Raji (cell line): Measurements from ENCODE around the gene RAD51B.

Source experiments
- POLR2A ChIP-seq: IDR thresholded peaks from 2 replicates; pipeline ENCODE4 v1.6.1; 2011; ENCODE audit warnings: low read depth, low read length, control low read depth; ENCODE audit not compliant: insufficient read depth

RAD51B gene

GRCh38 chr14:68441542-68441941 lies 622.0 kb downstream of the RAD51B start:
- TF ChIP-seq POLR2A = no peak

- no peak for TF ChIP-seq POLR2A
These were observed 623.5 kb downstream of the RAD51B start for GRCh38 chr14:68442828-68443629.

DNA sequence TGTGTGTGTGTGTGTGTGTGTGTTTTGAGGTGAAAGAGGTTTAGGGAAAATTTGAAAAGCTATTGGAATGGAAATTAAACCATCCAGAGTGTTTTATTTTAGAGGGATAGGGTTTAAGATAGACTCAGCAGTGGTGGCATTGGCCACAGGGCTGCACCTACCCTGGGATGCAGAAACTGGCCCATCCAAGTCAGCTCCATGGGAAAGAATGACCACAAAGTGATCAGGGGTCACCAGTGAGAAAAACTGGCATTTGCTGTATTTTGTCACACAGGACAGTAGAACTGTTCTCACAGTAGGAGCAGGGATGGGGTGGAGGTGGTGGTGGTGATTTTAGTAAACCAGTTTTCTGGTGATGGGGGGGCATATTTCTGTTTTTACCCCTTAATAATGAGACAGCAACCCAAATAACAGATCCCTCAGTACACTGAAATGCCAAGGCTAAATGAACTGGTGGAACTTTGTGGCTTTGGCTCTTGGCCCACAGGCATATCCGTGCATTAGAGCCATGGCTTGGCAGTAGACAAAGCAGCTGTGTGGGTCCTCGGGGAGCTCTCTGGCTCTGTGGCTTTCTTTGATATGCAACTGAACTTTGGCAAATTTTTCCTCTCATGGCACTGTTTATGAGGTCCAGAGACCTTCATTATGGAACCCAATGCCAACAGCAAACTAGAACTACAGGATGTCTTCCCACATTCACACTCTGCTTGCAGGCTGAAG lies 625.0 kb downstream of the RAD51B start:
- TF ChIP-seq POLR2A = no peak

DNA sequence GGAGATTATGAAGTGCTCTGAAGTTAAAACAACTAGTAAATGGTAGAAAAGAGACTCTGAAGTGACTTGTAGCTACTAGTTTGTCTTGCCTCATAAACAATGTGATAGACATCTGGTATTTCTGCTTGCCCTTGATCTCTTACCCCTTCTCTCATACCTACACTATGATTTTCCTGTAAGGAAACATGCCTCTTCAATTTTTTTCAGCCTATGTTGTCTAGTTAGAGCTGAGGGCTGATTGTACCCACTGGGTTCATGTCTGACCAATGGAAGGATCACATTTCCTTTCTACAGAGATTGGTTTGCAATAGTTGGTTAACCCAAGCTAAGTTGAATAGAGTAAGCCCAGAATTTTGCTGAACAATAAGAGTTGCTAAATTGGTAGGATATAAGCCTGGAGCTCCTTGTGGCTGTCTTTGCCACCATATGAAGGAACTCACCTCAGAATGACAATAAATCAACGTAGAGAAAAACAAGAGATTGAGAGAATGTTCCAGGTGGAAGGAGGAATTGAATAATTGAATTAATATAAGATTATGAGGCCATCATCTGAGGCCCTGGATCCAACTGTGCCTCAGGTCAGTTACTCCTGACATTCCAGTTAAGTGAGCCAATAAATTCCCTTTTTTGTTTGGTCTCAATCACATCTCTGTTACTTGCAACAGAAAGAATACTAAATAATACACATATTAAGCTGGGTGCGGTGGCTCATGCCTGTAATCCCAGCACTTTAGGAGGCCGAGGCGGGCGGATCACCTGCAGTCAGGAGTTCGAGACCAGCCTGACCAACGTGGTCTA lies 626.9 kb downstream of the RAD51B start:
- TF ChIP-seq POLR2A = no peak

- no peak for TF ChIP-seq POLR2A
These were observed 628.1 kb downstream of the RAD51B start for GRCh38 chr14:68447581-68448251.

DNA sequence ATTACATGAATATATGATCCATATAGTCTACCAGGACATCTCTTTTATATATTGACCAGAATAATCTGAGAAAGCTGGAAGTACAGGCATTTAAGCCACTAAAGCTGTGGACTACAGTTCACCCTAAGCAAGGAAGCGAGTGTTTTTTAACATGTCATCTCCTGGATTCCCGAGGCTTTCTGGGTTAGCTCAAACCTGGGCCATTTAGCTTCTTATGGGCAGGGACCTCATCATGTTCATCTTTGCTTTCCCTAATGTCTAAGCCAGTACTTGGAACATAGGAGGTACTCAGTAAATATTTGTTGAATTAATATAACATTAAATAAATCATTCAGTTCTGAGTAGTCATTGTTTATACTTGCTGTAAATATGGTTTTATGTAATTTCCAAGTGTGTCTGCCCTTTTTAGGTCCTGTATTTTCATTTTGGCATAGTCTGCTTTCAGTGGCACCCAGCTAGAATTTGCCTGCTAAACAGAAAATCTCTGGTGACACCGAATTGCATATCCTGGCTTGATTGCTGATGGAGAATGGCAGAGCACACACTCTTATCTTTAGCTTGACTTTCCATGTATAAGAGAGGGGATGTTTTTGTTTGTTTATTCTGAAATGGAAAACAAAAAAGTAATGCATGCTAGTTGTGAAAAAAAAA lies 628.8 kb downstream of the RAD51B start:
- no peak for TF ChIP-seq POLR2A

DNA sequence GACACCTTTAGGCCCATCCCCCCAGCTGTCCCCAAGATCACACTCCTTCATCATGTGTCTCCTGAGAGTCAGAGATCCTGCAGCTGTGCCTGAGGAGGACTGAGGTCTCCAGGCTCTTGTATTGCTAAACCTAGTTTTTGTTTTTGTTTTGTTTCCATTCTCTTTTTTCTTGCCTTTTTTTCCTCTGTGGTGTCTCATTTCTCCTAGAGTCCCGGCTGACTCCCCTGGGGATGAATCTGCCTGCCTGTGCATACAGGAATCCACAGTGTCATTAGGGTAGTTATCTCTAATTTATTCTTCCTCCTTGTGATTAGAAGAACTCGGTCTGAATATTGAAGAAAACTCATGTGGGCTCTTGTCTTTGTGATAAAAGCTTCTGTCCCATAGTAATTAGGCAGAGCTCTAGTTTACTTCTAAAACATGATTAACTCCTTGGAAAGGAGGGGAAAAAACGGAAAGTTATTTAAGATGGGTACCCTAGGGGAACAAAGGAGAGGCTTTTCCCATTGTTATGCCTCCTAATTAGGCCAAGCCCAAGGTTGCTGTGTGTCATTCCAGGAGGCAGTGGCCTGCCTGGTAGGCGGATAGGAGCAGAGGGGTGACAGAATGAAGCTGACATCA lies 630.1 kb downstream of the RAD51B start:
- TF ChIP-seq POLR2A = no peak

- no peak for TF ChIP-seq POLR2A
These were observed 631.0 kb downstream of the RAD51B start for GRCh38 chr14:68450391-68451120.

GRCh38 chr14:68451696-68452373 lies 632.3 kb downstream of the RAD51B start:
- TF ChIP-seq POLR2A = no peak

DNA sequence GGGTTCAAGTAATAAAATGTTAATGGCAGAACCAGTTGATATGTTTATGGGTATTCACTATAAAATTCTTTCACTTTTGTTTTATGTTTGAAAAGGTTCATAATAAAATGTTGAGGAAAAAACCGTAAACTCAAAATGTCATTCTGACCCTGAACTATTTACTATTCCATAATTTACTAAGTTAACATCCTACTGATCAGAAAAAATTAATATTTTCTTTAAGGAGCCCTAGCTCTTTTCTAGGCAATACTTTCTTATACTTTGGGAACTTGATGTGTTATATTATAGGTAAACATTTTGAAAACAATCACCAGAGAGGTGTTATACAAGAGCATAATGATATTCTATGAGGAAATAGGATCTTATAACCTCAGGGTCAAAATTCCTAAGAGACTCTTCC lies 638.7 kb downstream of the RAD51B start:
- TF ChIP-seq POLR2A = no peak

DNA sequence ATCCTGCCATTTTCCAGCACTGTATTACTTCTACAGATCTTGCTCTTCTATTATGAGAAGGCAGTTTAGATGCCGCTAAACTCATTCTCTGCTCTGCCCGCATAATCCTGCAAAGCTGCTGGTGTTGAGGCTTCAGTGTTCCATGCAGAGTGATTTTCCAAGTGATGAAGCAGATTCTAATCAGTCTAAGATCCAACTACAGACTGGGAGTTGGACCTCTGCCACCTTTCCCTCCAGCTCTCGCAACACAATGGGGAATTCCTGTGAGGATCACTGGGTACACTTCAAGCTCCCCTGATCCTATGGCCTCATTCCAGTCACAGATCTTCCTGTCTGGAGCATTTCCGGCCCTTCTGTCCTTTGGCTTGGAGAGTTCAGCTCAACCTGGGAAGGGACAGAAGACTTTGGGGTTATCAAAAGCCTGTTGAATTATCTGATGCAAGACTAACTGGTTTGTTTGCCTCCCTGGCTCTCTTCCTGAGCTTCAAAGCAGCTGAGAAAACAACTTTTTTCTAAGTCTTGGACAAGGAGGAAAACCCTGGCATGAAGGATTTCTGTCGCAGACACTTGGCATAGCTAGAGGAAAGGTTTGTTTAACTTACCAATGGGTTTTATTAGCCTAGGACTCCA lies 639.4 kb downstream of the RAD51B start:
- TF ChIP-seq POLR2A = no peak

- no peak for TF ChIP-seq POLR2A
These were observed 640.0 kb downstream of the RAD51B start for GRCh38 chr14:68459480-68460136.
